Calu3 (cell line): ENCODE results near the gene ATP6V1B1. TPM values are rescaled to one million over a fixed set of nuclear protein-coding genes. Genes with fewer than 3 reads are reported as not detected.
"Not testable (repeated sequence)": the region's sequence is repeated elsewhere in the genome, so short reads cannot be mapped to it uniquely, and the experiment has no call there.

ENCODE experiments used
- BruUV-seq: library from RNA; stranded (reverse); fragments of 400-500 nt; replicated peaks from 2 replicates; lab custom pipeline; 2021; lab: Mats Ljungman, UMichigan
- CTCF ChIA-PET: fragments of 300-600 bp; sonication (Branson Sonifier 250); formaldehyde crosslinking; loops from one replicate; lab custom pipeline; 2022; ENCODE audit warnings: antibody characterized with exemption; lab: Charles Lee
- DNase-seq: peaks from one replicate; pipeline ENCODE4 v3.0.0; 2022
- H3K27ac Mint-ChIP-seq: one replicate; pipeline ENCODE4 v1.8.0; 2022; ENCODE audit warnings: mixed read lengths; ENCODE audit not compliant: unreplicated experiment
- H3K27me3 Mint-ChIP-seq: one replicate; pipeline ENCODE4 v1.8.0; 2022; ENCODE audit warnings: mixed read lengths; ENCODE audit not compliant: unreplicated experiment
- H3K36me3 Mint-ChIP-seq: one replicate; pipeline ENCODE4 v1.8.0; 2022; ENCODE audit warnings: mild to moderate bottlenecking, moderate library complexity, mixed read lengths; ENCODE audit not compliant: insufficient read depth, unreplicated experiment
- H3K4me1 Mint-ChIP-seq: one replicate; pipeline ENCODE4 v1.8.0; 2022; ENCODE audit warnings: mild to moderate bottlenecking, low read depth, mixed read lengths; ENCODE audit not compliant: unreplicated experiment
- H3K4me3 Mint-ChIP-seq: one replicate; pipeline ENCODE4 v1.8.0; 2022; ENCODE audit warnings: mild to moderate bottlenecking, low read depth, moderate library complexity, mixed read lengths; ENCODE audit not compliant: unreplicated experiment
- H3K9me3 Mint-ChIP-seq: one replicate; pipeline ENCODE4 v1.8.0; 2022; ENCODE audit warnings: low read depth, mixed read lengths; ENCODE audit not compliant: unreplicated experiment
- intact Hi-C: fragments of 100-400 bp; cut with micrococcal nuclease; formaldehyde crosslinking; loops from one replicate; pipeline ENCODE4 v1.10.0; 2022; ENCODE audit not compliant: unreplicated experiment
- total RNA-seq: library from RNA; stranded (reverse); gene quantifications from 2 replicates; pipeline ENCODE4 v1.2.3, GENCODE V29; 2022
- TF ChIP-seq, protein P1 (sequence below): fragments of 200-600 bp; IDR thresholded peaks from one replicate; pipeline ENCODE4 v1.8.0; 2022; ENCODE audit warnings: antibody characterized with exemption; ENCODE audit not compliant: unreplicated experiment

Gene ATP6V1B1
- total RNA-seq, 1 experiment from 2014 or later = not detected

DNA sequence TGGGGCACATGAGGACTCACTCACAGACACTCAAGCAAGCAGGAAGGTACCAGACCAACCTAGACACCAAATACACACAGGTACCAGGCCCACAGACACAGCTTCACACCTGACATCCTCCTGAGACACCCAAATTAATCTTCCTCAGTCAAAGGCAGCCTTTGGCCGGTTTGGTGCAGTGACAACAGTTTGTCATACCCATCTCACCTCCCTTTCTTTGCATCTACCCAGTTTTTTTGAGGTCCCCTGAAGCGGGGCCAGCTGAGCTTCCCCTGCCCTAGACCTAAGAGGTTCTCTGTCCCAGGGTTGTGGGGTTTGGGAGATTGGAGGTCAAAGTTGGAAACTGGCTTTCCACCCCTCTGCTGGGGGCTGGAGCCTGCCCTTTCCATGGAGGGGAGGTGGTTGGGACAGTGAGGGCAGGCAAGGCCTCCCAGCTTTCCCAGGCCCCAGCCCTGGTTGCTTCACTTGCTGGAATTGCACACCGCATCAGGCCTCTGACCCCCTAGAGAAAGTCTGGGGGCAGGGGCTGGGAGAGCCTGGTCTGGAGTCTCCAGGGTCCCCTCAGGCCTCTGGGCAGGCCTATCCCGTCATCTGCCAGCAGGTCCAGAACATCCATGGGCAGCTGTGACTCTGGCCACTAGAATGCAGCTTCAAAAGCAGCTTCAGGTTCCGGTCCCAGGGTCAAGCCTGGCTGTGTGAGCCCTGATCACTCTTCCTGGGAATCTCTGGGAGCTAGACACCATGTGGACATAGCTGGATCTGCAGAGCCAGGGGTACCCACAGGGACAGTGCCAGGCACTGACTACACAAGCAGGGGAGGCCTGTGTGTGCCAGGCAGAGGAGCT, 71.5 kb downstream of the ATP6V1B1 start:
- Mint-ChIP-seq H3K36me3 (no peaks in the 10 kb centered on the region), H3K4me3 (no peak overlapping the region), H3K27me3 (peaks cover 85% of the 10 kb centered on the region), H3K9me3 (no peaks in the 10 kb centered on the region), H3K27ac (no peak overlapping the region), H3K4me1 (no peaks in the 10 kb centered on the region)
- CTCF ChIA-PET = interaction anchor here (0.9 kb wide), 1 partner anchor 52 kb away, joined by 3 read pairs; no protein-coding TSS in a partner anchor
- TF ChIP-seq, protein P1, sequence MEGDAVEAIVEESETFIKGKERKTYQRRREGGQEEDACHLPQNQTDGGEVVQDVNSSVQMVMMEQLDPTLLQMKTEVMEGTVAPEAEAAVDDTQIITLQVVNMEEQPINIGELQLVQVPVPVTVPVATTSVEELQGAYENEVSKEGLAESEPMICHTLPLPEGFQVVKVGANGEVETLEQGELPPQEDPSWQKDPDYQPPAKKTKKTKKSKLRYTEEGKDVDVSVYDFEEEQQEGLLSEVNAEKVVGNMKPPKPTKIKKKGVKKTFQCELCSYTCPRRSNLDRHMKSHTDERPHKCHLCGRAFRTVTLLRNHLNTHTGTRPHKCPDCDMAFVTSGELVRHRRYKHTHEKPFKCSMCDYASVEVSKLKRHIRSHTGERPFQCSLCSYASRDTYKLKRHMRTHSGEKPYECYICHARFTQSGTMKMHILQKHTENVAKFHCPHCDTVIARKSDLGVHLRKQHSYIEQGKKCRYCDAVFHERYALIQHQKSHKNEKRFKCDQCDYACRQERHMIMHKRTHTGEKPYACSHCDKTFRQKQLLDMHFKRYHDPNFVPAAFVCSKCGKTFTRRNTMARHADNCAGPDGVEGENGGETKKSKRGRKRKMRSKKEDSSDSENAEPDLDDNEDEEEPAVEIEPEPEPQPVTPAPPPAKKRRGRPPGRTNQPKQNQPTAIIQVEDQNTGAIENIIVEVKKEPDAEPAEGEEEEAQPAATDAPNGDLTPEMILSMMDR = no peak
- intact Hi-C loops = no loop called here
- no peak for DNase-seq
- no TSS peak for BruUV-seq

DNA sequence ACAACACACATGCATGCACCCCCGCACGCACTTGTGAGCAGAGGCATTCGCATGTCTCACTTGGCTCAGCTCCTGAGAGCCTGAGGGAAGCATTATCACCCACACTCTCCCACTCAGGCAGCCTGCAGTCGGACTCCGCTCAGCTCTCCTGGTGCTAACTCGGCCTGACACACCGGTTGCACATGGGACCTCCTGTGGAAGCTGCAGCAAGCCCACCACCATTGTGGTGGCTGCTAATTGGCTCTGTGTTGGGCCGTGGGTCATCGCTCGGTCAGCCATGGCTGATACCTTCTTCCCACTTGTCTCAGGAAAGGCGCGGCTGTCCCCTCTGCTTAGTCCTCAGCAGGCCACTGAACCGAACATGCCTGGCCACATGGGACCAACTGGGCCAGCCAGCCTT, 72.6 kb downstream of the ATP6V1B1 start:
- Mint-ChIP-seq H3K27ac (no peak overlapping the region), H3K4me1 (no peaks in the 10 kb centered on the region), H3K27me3 (peaks cover 83% of the 10 kb centered on the region), H3K36me3 (no peaks in the 10 kb centered on the region), H3K4me3 (no peak overlapping the region), H3K9me3 (no peaks in the 10 kb centered on the region)
- TF ChIP-seq, protein P1 = no peak
- CTCF ChIA-PET = no interaction called here
- no TSS peak for BruUV-seq
- no peak for DNase-seq
- intact Hi-C loops = no loop called here

- H3K27ac Mint-ChIP-seq, intact Hi-C loops, H3K4me1 Mint-ChIP-seq, H3K36me3 Mint-ChIP-seq, H3K9me3 Mint-ChIP-seq, DNase-seq, BruUV-seq, H3K4me3 Mint-ChIP-seq, CTCF ChIA-PET: not testable (repeated sequence)
- peaks cover 52% of the 10 kb centered on the region for H3K27me3 Mint-ChIP-seq
These were observed 76.1 kb downstream of the ATP6V1B1 start for GRCh38 chr2:71011786-71012185.

Other genes with a start within 250 kb of the ATP6V1B1 start
- gene ADD2, start 167.7 kb upstream of the ATP6V1B1 start, total RNA-seq = 0.14 TPM in 1 of 2 replicates, not detected in the other
- not detected in 2 replicates for gene FIGLA, start 145.3 kb upstream of the ATP6V1B1 start, total RNA-seq
- gene CLEC4F, start 115.3 kb upstream of the ATP6V1B1 start, total RNA-seq = not detected in 2 replicates
- gene CD207, start 100.1 kb upstream of the ATP6V1B1 start, total RNA-seq = not detected in 2 replicates
- not detected in 2 replicates for gene VAX2, start 35.3 kb upstream of the ATP6V1B1 start, total RNA-seq
- not detected in 2 replicates for gene ANKRD53, start 42.7 kb downstream of the ATP6V1B1 start, total RNA-seq
- 55.4 and 61.2 TPM in 2 replicates for gene TEX261, start 59.0 kb downstream of the ATP6V1B1 start, total RNA-seq
- 63.2 and 75.0 TPM in 2 replicates for gene NAGK, start 132.7 kb downstream of the ATP6V1B1 start, total RNA-seq
- gene MCEE, start 194.3 kb downstream of the ATP6V1B1 start, total RNA-seq = 16.2 and 18.7 TPM in 2 replicates
- gene MPHOSPH10, start 194.7 kb downstream of the ATP6V1B1 start, total RNA-seq = 54.7 and 67.8 TPM in 2 replicates